AG09309 (cell line): ENCODE measurements around the gene PANK1.

Experiments
- DNase-seq: peaks from one replicate; pipeline ENCODE4 v3.0.0-alpha.2; 2010; ENCODE audit warnings: low read depth
- H3K4me3 ChIP-seq: 2 replicates; pipeline ENCODE4 v1.5.1; 2011; ENCODE audit warnings: mild to moderate bottlenecking, low read depth, low read length, moderate library complexity; ENCODE audit not compliant: control insufficient read depth
- TF ChIP-seq, protein P1 (sequence below): IDR thresholded peaks from 2 replicates; pipeline ENCODE4 v1.5.1; 2011; ENCODE audit warnings: mild to moderate bottlenecking, low read depth, low read length, inconsistent platforms; ENCODE audit not compliant: insufficient read depth, control insufficient read depth; ENCODE audit errors: missing control alignments

The PANK1 gene

GRCh38 chr10:89615824-89616223 lies 29.2 kb downstream of the PANK1 start:
- H3K4me3 ChIP-seq = no peak overlapping the region
- TF ChIP-seq, protein P1, sequence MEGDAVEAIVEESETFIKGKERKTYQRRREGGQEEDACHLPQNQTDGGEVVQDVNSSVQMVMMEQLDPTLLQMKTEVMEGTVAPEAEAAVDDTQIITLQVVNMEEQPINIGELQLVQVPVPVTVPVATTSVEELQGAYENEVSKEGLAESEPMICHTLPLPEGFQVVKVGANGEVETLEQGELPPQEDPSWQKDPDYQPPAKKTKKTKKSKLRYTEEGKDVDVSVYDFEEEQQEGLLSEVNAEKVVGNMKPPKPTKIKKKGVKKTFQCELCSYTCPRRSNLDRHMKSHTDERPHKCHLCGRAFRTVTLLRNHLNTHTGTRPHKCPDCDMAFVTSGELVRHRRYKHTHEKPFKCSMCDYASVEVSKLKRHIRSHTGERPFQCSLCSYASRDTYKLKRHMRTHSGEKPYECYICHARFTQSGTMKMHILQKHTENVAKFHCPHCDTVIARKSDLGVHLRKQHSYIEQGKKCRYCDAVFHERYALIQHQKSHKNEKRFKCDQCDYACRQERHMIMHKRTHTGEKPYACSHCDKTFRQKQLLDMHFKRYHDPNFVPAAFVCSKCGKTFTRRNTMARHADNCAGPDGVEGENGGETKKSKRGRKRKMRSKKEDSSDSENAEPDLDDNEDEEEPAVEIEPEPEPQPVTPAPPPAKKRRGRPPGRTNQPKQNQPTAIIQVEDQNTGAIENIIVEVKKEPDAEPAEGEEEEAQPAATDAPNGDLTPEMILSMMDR = no peak
- DNase-seq = no peak

GRCh38 chr10:89615112-89615511 lies 29.9 kb downstream of the PANK1 start:
- no peak for DNase-seq
- no peak overlapping the region for H3K4me3 ChIP-seq
- TF ChIP-seq, protein P1 = no peak

- no peak for DNase-seq
- TF ChIP-seq, protein P1 = no peak
- H3K4me3 ChIP-seq = no peak overlapping the region
These were observed 31.5 kb downstream of the PANK1 start for GRCh38 chr10:89613582-89613981.

DNA sequence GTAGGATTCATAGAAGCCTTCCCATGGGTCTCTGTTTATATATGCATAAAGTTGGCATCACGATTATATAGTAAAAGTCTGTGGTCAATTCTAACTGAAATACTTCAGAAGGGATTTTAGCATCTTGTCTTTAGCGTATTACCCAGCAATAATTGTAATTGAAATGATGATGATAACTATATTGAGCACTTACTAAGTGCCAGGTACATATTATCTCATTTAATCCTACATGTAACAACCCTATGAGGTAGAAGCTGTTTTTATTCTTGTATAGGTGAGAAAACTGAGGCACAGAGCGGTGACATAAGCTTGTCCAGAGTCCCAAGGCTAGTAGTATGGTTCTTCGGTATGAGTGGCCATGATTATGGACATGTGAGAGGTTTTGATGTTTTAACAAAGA lies 33.8 kb downstream of the PANK1 start:
- DNase-seq = no peak
- TF ChIP-seq, protein P1 = no peak
- H3K4me3 ChIP-seq = no peak overlapping the region

GRCh38 chr10:89609833-89610346 lies 35.2 kb downstream of the PANK1 start:
- H3K4me3 ChIP-seq = no peak overlapping the region
- DNase-seq = no peak
- TF ChIP-seq, protein P1 = no peak

GRCh38 chr10:89604200-89604599 lies 40.8 kb downstream of the PANK1 start:
- DNase-seq = no peak
- no peak overlapping the region for H3K4me3 ChIP-seq
- TF ChIP-seq, protein P1 = no peak

GRCh38 chr10:89602919-89603318 lies 42.1 kb downstream of the PANK1 start:
- no peak overlapping the region for H3K4me3 ChIP-seq
- no peak for DNase-seq
- TF ChIP-seq, protein P1 = no peak
